GM20000 (cell line): ENCODE data around the gene PACRG.

Source experiments
- DNase-seq: peaks from one replicate; pipeline ENCODE4 v3.0.0; 2012; ENCODE audit warnings: low spot score
- TF ChIP-seq, protein P1 (sequence below): IDR thresholded peaks from 2 replicates; pipeline ENCODE4 v1.5.1; 2012; ENCODE audit warnings: mild to moderate bottlenecking, control low read depth; ENCODE audit errors: extremely low read depth, missing control alignments

PACRG gene

DNA sequence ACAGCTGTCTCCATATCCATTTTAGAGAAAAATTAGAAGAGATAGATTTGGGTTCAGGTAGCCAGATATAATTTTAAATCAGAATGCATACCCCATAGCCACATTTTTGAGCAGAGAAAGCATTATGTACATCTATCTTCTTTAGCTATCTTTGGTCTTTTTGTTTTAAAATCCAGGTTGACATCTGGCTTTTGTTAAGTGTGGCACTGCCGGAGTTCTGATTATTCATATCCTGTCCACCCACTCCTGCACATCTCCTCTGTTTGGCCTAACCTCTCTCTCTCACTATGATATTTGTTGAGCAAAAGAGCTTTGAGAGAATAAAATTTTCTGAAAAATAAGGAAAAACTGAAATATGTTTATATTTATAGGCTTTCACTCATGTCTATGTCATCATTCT, 189.7 kb downstream of the PACRG start:
- TF ChIP-seq, protein P1, sequence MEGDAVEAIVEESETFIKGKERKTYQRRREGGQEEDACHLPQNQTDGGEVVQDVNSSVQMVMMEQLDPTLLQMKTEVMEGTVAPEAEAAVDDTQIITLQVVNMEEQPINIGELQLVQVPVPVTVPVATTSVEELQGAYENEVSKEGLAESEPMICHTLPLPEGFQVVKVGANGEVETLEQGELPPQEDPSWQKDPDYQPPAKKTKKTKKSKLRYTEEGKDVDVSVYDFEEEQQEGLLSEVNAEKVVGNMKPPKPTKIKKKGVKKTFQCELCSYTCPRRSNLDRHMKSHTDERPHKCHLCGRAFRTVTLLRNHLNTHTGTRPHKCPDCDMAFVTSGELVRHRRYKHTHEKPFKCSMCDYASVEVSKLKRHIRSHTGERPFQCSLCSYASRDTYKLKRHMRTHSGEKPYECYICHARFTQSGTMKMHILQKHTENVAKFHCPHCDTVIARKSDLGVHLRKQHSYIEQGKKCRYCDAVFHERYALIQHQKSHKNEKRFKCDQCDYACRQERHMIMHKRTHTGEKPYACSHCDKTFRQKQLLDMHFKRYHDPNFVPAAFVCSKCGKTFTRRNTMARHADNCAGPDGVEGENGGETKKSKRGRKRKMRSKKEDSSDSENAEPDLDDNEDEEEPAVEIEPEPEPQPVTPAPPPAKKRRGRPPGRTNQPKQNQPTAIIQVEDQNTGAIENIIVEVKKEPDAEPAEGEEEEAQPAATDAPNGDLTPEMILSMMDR, result no peak
- DNase-seq, result no peak

DNA sequence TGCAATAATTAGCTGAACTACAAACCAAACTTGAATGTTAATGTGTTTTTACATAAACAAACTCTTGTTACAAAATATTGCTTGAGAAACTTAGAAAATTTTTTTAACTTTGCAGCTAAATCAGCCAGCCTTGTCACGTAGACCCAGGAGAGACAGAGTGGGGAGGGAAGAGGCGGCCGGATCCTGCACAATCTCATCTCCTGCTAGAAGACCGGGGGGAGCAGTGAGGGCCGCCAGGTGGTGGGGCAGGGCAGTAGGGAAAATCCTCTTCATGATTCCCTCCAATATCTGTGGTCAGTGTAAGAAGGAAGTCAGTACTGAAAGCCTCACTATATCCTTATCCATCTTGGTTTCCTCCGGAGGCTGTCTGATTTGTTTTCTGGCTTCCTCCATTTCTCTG, 193.3 kb downstream of the PACRG start:
- no peak for DNase-seq
- TF ChIP-seq, protein P1, result no peak

DNA sequence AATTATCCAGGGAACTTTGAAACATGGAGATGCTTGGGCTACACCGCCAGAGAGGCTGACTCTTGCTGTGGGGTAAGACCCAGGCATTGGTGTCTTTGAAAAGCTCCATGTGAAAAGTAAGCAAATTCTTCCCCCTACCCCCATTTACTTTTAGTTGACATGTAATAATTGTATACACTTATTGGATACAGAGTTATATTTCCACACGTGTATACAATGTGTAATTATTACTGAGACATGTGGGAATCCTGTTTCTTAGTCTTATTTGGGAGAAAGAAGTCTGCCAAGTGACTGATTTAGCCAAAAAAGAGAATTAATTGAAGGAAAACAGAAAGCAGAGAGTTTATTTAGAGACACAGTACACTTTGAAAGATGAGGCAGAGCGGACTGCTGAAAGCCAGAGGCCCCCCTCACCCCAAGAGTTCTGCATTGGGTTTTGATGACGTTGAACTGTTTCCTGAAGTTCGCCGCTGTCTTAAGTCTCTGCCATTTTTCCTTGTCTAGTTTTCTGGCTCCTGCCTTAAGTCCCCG, 193.8 kb downstream of the PACRG start:
- no peak for DNase-seq
- TF ChIP-seq, protein P1, result no peak

DNA sequence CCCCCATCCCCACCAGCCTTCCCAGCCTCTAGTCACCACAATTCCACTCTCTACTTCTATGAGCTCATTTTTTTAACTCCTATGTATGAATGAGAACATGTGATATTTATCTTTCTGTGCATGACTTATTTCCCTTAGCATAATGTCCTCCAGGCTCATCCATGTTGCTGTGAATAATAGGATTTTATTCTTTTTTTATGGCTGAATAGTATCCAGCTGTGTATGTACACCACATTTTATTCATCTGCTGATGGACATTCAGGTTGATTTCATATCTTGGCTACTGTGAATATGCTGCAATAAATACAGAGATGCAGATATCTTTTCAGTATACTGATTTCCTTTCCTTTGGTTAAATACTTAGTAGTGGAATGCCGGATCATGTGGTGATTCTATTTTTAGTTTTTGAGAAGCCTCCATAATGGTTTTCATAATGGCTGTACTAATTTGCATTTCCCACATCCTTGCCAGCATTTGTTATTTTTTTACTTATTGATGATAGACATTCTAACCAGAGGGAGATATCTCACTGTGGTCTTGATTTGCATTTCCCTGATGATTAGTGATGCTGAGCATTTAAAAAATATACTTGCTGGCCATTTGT, 194.9 kb downstream of the PACRG start:
- no peak for DNase-seq
- TF ChIP-seq, protein P1, result no peak

DNA sequence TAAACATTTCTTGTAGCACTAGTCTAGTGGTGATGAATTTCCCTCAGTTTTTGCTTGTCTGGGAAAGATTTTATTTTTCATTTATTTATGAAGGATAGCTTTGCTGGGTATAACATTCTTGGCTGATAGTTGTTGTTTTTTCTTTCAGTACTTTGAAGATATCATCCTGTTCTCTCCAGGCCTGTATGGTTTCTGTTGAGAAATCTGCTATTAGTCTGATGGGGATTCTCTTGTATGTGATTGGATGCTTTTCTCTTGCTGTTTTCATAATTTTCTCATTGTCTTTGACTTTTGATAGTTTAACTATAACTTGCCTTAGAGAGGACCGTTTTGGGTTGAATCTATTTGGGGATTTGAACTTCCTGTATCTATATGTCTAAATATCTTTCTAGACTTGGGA, 207.1 kb downstream of the PACRG start:
- DNase-seq, result no peak
- TF ChIP-seq, protein P1, result no peak

DNA sequence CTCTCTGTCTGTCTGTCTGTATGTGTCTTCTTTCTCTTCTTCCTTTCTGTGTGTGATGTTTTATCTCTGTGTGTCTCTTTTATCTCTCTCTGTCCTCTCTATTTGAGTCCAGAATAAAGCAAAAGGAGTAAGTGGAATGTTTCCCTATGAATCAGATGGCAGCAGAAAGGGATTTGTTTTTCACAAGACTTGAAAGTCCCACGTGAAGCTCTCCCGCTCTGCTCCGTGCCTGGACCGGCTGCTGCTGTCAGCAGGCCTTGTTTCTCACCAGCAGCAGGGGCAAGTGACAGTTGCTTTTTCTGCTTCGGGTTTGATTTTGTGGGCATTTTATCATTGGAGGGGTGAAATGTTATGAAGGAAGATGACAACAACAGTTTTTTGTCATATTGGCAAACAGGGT, 212.7 kb downstream of the PACRG start:
- no peak for DNase-seq

DNA sequence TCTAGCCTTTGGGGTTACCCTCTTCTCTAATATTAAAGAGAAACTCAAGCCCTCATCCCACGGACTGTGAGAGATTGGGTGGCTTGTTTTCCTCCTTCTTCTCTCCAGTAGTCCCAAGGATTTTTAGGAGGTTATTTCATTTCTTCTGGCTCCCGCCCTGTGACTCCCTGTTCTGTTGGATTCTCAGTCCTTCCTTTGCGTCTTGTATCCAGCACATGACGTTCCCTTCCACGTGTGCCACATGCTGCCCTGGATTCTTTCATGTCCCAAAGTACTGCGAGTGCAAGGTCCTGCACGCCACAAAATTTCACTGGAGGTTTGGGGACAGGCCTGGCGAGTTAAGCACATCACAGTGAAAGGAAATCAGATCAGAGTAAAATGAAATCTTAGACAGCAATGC, 213.4 kb downstream of the PACRG start:
- DNase-seq, result no peak
- TF ChIP-seq, protein P1, result no peak

More for the DNA sequence above, 212.7 kb downstream of the PACRG start:
- TF ChIP-seq, protein P1, result no peak
